ENCODE results near the gene TFAP2C.

- TF ChIP-seq EZH2 (IDR thresholded peaks at IDR 0.05; ENCODE audit: low read length) (no peak), CTCF (optimal IDR thresholded peaks at IDR 0.05 in 1 of 3, IDR thresholded peaks at IDR 0.05 in 1 of 3, conservative IDR thresholded peaks at IDR 0.05 in 1 of 3; ENCODE audit: extremely low read depth in 1 of 3, insufficient read depth in 2 of 3, low read length in 3 of 3) (no peak)
Measured at GRCh38 chr20:56592817-56593216, 36.3 kb upstream of the TFAP2C start.

Measured in keratinocyte (primary cell).